ENCODE measurements around the gene USP32.

The USP32 gene

GRCh38 chr17:60284709-60285108, 107.2 kb downstream of the USP32 start:
- Histone ChIP-seq H4K8ac (ENCODE audit: low read length) (no peak overlapping the region), H2BK15ac (ENCODE audit: low read depth, poor library complexity, severe bottlenecking) (no peak overlapping the region), H2BK12ac (ENCODE audit: low read length in 2 of 2) (no peak overlapping the region), H3K14ac (ENCODE audit: low read length in 2 of 2) (no peak overlapping the region), H2BK120ac (ENCODE audit: low read depth, low read length) (no peak overlapping the region), H3K23ac (ENCODE audit: low read length in 2 of 2) (no peak overlapping the region), H3K9ac (ENCODE audit: low read length) (no peak overlapping the region), H3K27me3 (ENCODE audit: control insufficient read depth in 1 of 2, insufficient read depth in 1 of 2, low read length in 2 of 2) (no peaks in the 10 kb centered on the region), H2AK5ac (ENCODE audit: low read length, severe bottlenecking) (no peak overlapping the region), H3K4me3 (ENCODE audit: insufficient read depth in 1 of 2, low read depth in 1 of 2, low read length in 2 of 2) (no peak overlapping the region), H3K27ac (ENCODE audit: low read length, poor library complexity, severe bottlenecking) (no peak overlapping the region), H2AFZ (ENCODE audit: low read depth, low read length) (no peak overlapping the region), H3K4me2 (ENCODE audit: low read length, poor library complexity, severe bottlenecking) (no peak overlapping the region), H3K9me3 (ENCODE audit: control insufficient read depth, low read length) (no peaks in the 10 kb centered on the region), H4K91ac (ENCODE audit: low read length) (no peak overlapping the region), H3K4ac (ENCODE audit: low read depth in 1 of 2, low read length in 2 of 2) (no peak overlapping the region), H3K79me1 (replicated peaks; ENCODE audit: low read length, poor library complexity, severe bottlenecking) (peaks cover 8% of the 10 kb centered on the region), H3K4me1 (ENCODE audit: control insufficient read depth, insufficient read depth, low read depth, low read length) (no peaks in the 10 kb centered on the region), H3K18ac (ENCODE audit: low read depth in 1 of 2, low read length in 2 of 2) (no peak overlapping the region), H3K36me3 (ENCODE audit: control insufficient read depth in 1 of 2, insufficient read depth in 2 of 2, low read depth in 1 of 2, low read length in 2 of 2) (peaks cover 5 to 39% of the 10 kb centered on the region in 2 experiments), H2BK5ac (ENCODE audit: low read depth, low read length, poor library complexity, severe bottlenecking) (no peak overlapping the region)
- DNase-seq: no peak
- 100% methylated on average over 1 of the region's 1 CpG for WGBS

- H2BK120ac ChIP-seq (ENCODE audit: low read depth, low read length): no peak overlapping the region
- H3K4me3 ChIP-seq (ENCODE audit: insufficient read depth in 1 of 2, low read depth in 1 of 2, low read length in 2 of 2): no peak overlapping the region
- no peaks in the 10 kb centered on the region for H3K4me1 ChIP-seq (ENCODE audit: control insufficient read depth, insufficient read depth, low read depth, low read length)
- 98% methylated on average over 3 of the region's 3 CpGs for WGBS
- no peak overlapping the region for H2AK5ac ChIP-seq (ENCODE audit: low read length, severe bottlenecking)
- no peaks in the 10 kb centered on the region for H3K9me3 ChIP-seq (ENCODE audit: control insufficient read depth, low read length)
- H4K8ac ChIP-seq (ENCODE audit: low read length): no peak overlapping the region
- no peak for DNase-seq
- H3K18ac ChIP-seq (ENCODE audit: low read depth in 1 of 2, low read length in 2 of 2): no peak overlapping the region
- H3K27me3 ChIP-seq (ENCODE audit: control insufficient read depth in 1 of 2, insufficient read depth in 1 of 2, low read length in 2 of 2): no peaks in the 10 kb centered on the region
- no peak overlapping the region for H4K91ac ChIP-seq (ENCODE audit: low read length)
- no peak overlapping the region for H3K14ac ChIP-seq (ENCODE audit: low read length in 2 of 2)
- H2BK15ac ChIP-seq (ENCODE audit: low read depth, poor library complexity, severe bottlenecking): no peak overlapping the region
- peaks cover 5 to 40% of the 10 kb centered on the region in 2 experiments for H3K36me3 ChIP-seq (ENCODE audit: control insufficient read depth in 1 of 2, insufficient read depth in 2 of 2, low read depth in 1 of 2, low read length in 2 of 2)
- H3K4me2 ChIP-seq (ENCODE audit: low read length, poor library complexity, severe bottlenecking): no peak overlapping the region
- peaks cover 9% of the 10 kb centered on the region for H3K79me1 ChIP-seq (replicated peaks; ENCODE audit: low read length, poor library complexity, severe bottlenecking)
- no peak overlapping the region for H3K9ac ChIP-seq (ENCODE audit: low read length)
- no peak overlapping the region for H3K4ac ChIP-seq (ENCODE audit: low read depth in 1 of 2, low read length in 2 of 2)
- no peak overlapping the region for H2BK12ac ChIP-seq (ENCODE audit: low read length in 2 of 2)
- no peak overlapping the region for H3K27ac ChIP-seq (ENCODE audit: low read length, poor library complexity, severe bottlenecking)
- H3K23ac ChIP-seq (ENCODE audit: low read length in 2 of 2): no peak overlapping the region
- no peak overlapping the region for H2BK5ac ChIP-seq (ENCODE audit: low read depth, low read length, poor library complexity, severe bottlenecking)
- no peak overlapping the region for H2AFZ ChIP-seq (ENCODE audit: low read depth, low read length)
Observed at GRCh38 chr17:60283816-60284215, 108.1 kb downstream of the USP32 start.

GRCh38 chr17:60280673-60281072, 111.3 kb downstream of the USP32 start:
- no peak overlapping the region for H3K23ac ChIP-seq (ENCODE audit: low read length in 2 of 2)

GRCh38 chr17:60278237-60278636, 113.7 kb downstream of the USP32 start:
- Histone ChIP-seq H2BK5ac (ENCODE audit: low read depth, low read length, poor library complexity, severe bottlenecking) (no peak overlapping the region), H2BK12ac (ENCODE audit: low read length in 2 of 2) (no peak overlapping the region), H3K4ac (ENCODE audit: low read depth in 1 of 2, low read length in 2 of 2) (no peak overlapping the region), H4K91ac (ENCODE audit: low read length) (no peak overlapping the region), H2BK120ac (ENCODE audit: low read depth, low read length) (no peak overlapping the region), H3K4me1 (ENCODE audit: control insufficient read depth, insufficient read depth, low read depth, low read length) (no peaks in the 10 kb centered on the region), H3K36me3 (ENCODE audit: control insufficient read depth in 1 of 2, insufficient read depth in 2 of 2, low read depth in 1 of 2, low read length in 2 of 2) (peaks cover 0 to 9% of the 10 kb centered on the region in 2 experiments), H2AK5ac (ENCODE audit: low read length, severe bottlenecking) (no peak overlapping the region), H3K27ac (ENCODE audit: low read length, poor library complexity, severe bottlenecking) (no peak overlapping the region), H3K9me3 (ENCODE audit: control insufficient read depth, low read length) (no peaks in the 10 kb centered on the region), H3K23ac (ENCODE audit: low read length in 2 of 2) (no peak overlapping the region), H3K14ac (ENCODE audit: low read length in 2 of 2) (no peak overlapping the region), H3K4me2 (ENCODE audit: low read length, poor library complexity, severe bottlenecking) (no peak overlapping the region), H2AFZ (ENCODE audit: low read depth, low read length) (no peak overlapping the region), H3K18ac (ENCODE audit: low read depth in 1 of 2, low read length in 2 of 2) (no peak overlapping the region), H3K79me1 (replicated peaks; ENCODE audit: low read length, poor library complexity, severe bottlenecking) (peaks cover 12% of the 10 kb centered on the region), H3K9ac (ENCODE audit: low read length) (no peak overlapping the region), H3K27me3 (ENCODE audit: control insufficient read depth in 1 of 2, insufficient read depth in 1 of 2, low read length in 2 of 2) (no peaks in the 10 kb centered on the region), H3K4me3 (ENCODE audit: insufficient read depth in 1 of 2, low read depth in 1 of 2, low read length in 2 of 2) (no peak overlapping the region), H2BK15ac (ENCODE audit: low read depth, poor library complexity, severe bottlenecking) (no peak overlapping the region), H4K8ac (ENCODE audit: low read length) (no peak overlapping the region)
- DNase-seq: no peak
- 96% methylated on average over 1 of the region's 2 CpGs for WGBS

More at GRCh38 chr17:60280673-60281072, 111.3 kb downstream of the USP32 start:
- Histone ChIP-seq H3K4ac (ENCODE audit: low read depth in 1 of 2, low read length in 2 of 2) (no peak overlapping the region), H3K79me1 (replicated peaks; ENCODE audit: low read length, poor library complexity, severe bottlenecking) (peaks cover 11% of the 10 kb centered on the region), H3K4me2 (ENCODE audit: low read length, poor library complexity, severe bottlenecking) (no peak overlapping the region), H4K8ac (ENCODE audit: low read length) (no peak overlapping the region), H3K9ac (ENCODE audit: low read length) (no peak overlapping the region), H3K9me3 (ENCODE audit: control insufficient read depth, low read length) (no peaks in the 10 kb centered on the region), H4K91ac (ENCODE audit: low read length) (no peak overlapping the region), H2AFZ (ENCODE audit: low read depth, low read length) (no peak overlapping the region), H2BK12ac (ENCODE audit: low read length in 2 of 2) (no peak overlapping the region), H2BK15ac (ENCODE audit: low read depth, poor library complexity, severe bottlenecking) (no peak overlapping the region), H3K36me3 (ENCODE audit: control insufficient read depth in 1 of 2, insufficient read depth in 2 of 2, low read depth in 1 of 2, low read length in 2 of 2) (peaks cover 0 to 14% of the 10 kb centered on the region in 2 experiments), H3K4me3 (ENCODE audit: insufficient read depth in 1 of 2, low read depth in 1 of 2, low read length in 2 of 2) (no peak overlapping the region), H2BK120ac (ENCODE audit: low read depth, low read length) (no peak overlapping the region), H2BK5ac (ENCODE audit: low read depth, low read length, poor library complexity, severe bottlenecking) (no peak overlapping the region), H3K27me3 (ENCODE audit: control insufficient read depth in 1 of 2, insufficient read depth in 1 of 2, low read length in 2 of 2) (no peaks in the 10 kb centered on the region), H3K27ac (ENCODE audit: low read length, poor library complexity, severe bottlenecking) (no peak overlapping the region), H2AK5ac (ENCODE audit: low read length, severe bottlenecking) (no peak overlapping the region), H3K18ac (ENCODE audit: low read depth in 1 of 2, low read length in 2 of 2) (no peak overlapping the region), H3K14ac (ENCODE audit: low read length in 2 of 2) (no peak overlapping the region), H3K4me1 (ENCODE audit: control insufficient read depth, insufficient read depth, low read depth, low read length) (no peaks in the 10 kb centered on the region)
- no peak for DNase-seq

All from mesenchymal stem cell (in vitro differentiated cells and primary cell).